Trophoblast cell (in vitro differentiated cells and primary cell): Measurements from ENCODE around the gene SIRPD.

Source experiments
- DNase-seq, 2 donors: peaks; one replicate each; pipeline ENCODE4 v3.0.0-alpha.2; 2016
- H2AFZ ChIP-seq: 2 replicates; pipeline ENCODE4 v1.6.1; 2013; ENCODE audit warnings: low read length, moderate library complexity, mild to moderate bottlenecking; ENCODE audit not compliant: insufficient read depth, poor library complexity
- H2AK5ac ChIP-seq: 2 replicates; pipeline ENCODE4 v1.6.1; 2013; ENCODE audit warnings: mild to moderate bottlenecking, low read length
- H2BK120ac ChIP-seq: 2 replicates; pipeline ENCODE4 v1.6.1; 2013; ENCODE audit warnings: low read length, mild to moderate bottlenecking, moderate library complexity; ENCODE audit not compliant: insufficient read depth, poor library complexity
- H2BK12ac ChIP-seq: 2 replicates; pipeline ENCODE4 v1.6.1; 2013; ENCODE audit warnings: mild to moderate bottlenecking, low read length, moderate library complexity
- H2BK5ac ChIP-seq: 2 replicates; pipeline ENCODE4 v1.6.1; 2013; ENCODE audit warnings: low read length, low read depth, moderate library complexity, mild to moderate bottlenecking; ENCODE audit not compliant: poor library complexity
- H3K14ac ChIP-seq: 2 replicates; pipeline ENCODE4 v1.6.1; 2013; ENCODE audit warnings: mild to moderate bottlenecking, low read length
- H3K18ac ChIP-seq: 2 replicates; pipeline ENCODE4 v1.6.1; 2013; ENCODE audit warnings: mild to moderate bottlenecking, low read length
- H3K23ac ChIP-seq: 2 replicates; pipeline ENCODE4 v1.6.1; 2013; ENCODE audit warnings: low read length
- H3K27ac ChIP-seq: 2 replicates; pipeline ENCODE4 v1.5.1; 2013; ENCODE audit warnings: low read depth, mild to moderate bottlenecking, inconsistent platforms, low read length, moderate library complexity
- H3K27me3 ChIP-seq: 2 replicates; pipeline ENCODE4 v1.6.1; 2013; ENCODE audit warnings: inconsistent platforms, mild to moderate bottlenecking, low read length, moderate library complexity; ENCODE audit not compliant: insufficient read depth
- H3K36me3 ChIP-seq, 2 experiments: 1 replicate in 1 of 2; 2 replicates in 1 of 2; pipeline ENCODE4 v1.6.1; 2013; ENCODE audit warnings: low read length in 2 of 2, mild to moderate bottlenecking in 2 of 2, moderate library complexity in 1 of 2; ENCODE audit not compliant: insufficient read depth in 2 of 2, control insufficient read depth in 1 of 2
- H3K4ac ChIP-seq: 2 replicates; pipeline ENCODE4 v1.6.1; 2013; ENCODE audit warnings: low read depth, mild to moderate bottlenecking, low read length, moderate library complexity
- H3K4me1 ChIP-seq, 2 experiments: 1 replicate in 1 of 2; 2 replicates in 1 of 2; pipeline ENCODE4 v1.6.1; 2013; ENCODE audit warnings: low read length in 2 of 2, mild to moderate bottlenecking in 2 of 2, moderate library complexity in 1 of 2; ENCODE audit not compliant: insufficient read depth in 2 of 2, control insufficient read depth in 1 of 2
- H3K4me2 ChIP-seq: 2 replicates; pipeline ENCODE4 v1.6.1; 2013; ENCODE audit warnings: inconsistent platforms, mild to moderate bottlenecking, low read length, moderate library complexity
- H3K4me3 ChIP-seq: 2 replicates; pipeline ENCODE4 v1.5.1; 2013; ENCODE audit warnings: mild to moderate bottlenecking, low read depth, low read length, inconsistent platforms
- H3K79me1 ChIP-seq: one replicate; pipeline ENCODE4 v1.6.1; 2013; ENCODE audit warnings: low read length
- H3K79me2 ChIP-seq: 2 replicates; pipeline ENCODE4 v1.6.1; 2013; ENCODE audit warnings: low read length, mild to moderate bottlenecking; ENCODE audit not compliant: control insufficient read depth, insufficient read depth, poor library complexity
- H3K9ac ChIP-seq: 2 replicates; pipeline ENCODE4 v1.6.1; 2013; ENCODE audit warnings: mild to moderate bottlenecking, low read length
- H3K9me3 ChIP-seq: 2 replicates; pipeline ENCODE4 v1.6.1; 2013; ENCODE audit warnings: low read depth, mild to moderate bottlenecking, control low read depth, inconsistent platforms, low read length; ENCODE audit not compliant: insufficient read depth
- H4K12ac ChIP-seq: 2 replicates; pipeline ENCODE4 v1.6.1; 2013; ENCODE audit warnings: low read depth, mild to moderate bottlenecking, low read length, moderate library complexity
- H4K8ac ChIP-seq: 2 replicates; pipeline ENCODE4 v1.6.1; 2013; ENCODE audit warnings: low read depth, mild to moderate bottlenecking, low read length, moderate library complexity
- H4K91ac ChIP-seq: one replicate; pipeline ENCODE4 v1.6.1; 2013; ENCODE audit warnings: low read depth, mild to moderate bottlenecking, low read length, moderate library complexity
- WGBS: extraction: QIAGEN DNeasy Blood & Tissue Kit; methylation state at CpG from one replicate; pipeline ENCODE4 v1.1.7; 2013; ENCODE audit warnings: missing lambda C conversion rate; ENCODE audit not compliant: insufficient read length, insufficient coverage; ENCODE audit errors: extremely low coverage; 5-methylcytosine and 5-hydroxymethylcytosine counted together

The SIRPD gene

DNA sequence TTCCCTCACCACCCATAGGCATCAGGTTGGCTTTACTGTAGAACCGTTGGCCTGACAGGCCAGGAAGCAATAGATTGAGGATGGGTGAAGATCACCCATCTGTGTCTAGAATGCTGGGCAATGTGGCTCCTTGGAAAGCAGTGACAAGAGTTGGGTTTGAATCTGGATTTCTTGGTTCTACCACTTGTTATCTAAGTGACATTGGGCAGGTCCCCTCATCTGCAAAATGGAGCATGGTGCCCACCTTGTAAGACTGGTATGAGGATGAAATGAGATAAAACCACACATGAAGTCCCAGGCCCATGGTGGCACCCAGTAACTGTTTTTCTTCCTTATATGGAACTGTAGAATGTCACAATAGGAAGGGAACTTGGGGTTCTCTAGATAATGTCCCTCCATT lies 43.7 kb downstream of the SIRPD start:
- DNase-seq = no peak
- H4K91ac ChIP-seq = no peak overlapping the region
- no peak overlapping the region for H2BK120ac ChIP-seq
- no peak overlapping the region for H3K27ac ChIP-seq
- no peak overlapping the region for H3K4me2 ChIP-seq
- no peak overlapping the region for H3K4ac ChIP-seq
- no peaks in the 10 kb centered on the region for H3K79me2 ChIP-seq
- H3K23ac ChIP-seq = no peak overlapping the region
- no peak overlapping the region for H2AK5ac ChIP-seq
- H4K8ac ChIP-seq = no peak overlapping the region
- no peak overlapping the region for H3K18ac ChIP-seq
- no peak overlapping the region for H3K4me3 ChIP-seq
- H3K27me3 ChIP-seq = no peaks in the 10 kb centered on the region
- no peaks in the 10 kb centered on the region for H3K4me1 ChIP-seq
- no peak overlapping the region for H3K9ac ChIP-seq
- no peak overlapping the region for H2AFZ ChIP-seq
- no peaks in the 10 kb centered on the region for H3K9me3 ChIP-seq
- no peak overlapping the region for H3K14ac ChIP-seq
- no peaks in the 10 kb centered on the region for H3K36me3 ChIP-seq
- H3K79me1 ChIP-seq = no peaks in the 10 kb centered on the region
- WGBS = no CpG with 5 or more reads among the region's 1 CpG
- no peak overlapping the region for H2BK12ac ChIP-seq
- H4K12ac ChIP-seq = no peak overlapping the region
- H2BK5ac ChIP-seq = no peak overlapping the region

DNA sequence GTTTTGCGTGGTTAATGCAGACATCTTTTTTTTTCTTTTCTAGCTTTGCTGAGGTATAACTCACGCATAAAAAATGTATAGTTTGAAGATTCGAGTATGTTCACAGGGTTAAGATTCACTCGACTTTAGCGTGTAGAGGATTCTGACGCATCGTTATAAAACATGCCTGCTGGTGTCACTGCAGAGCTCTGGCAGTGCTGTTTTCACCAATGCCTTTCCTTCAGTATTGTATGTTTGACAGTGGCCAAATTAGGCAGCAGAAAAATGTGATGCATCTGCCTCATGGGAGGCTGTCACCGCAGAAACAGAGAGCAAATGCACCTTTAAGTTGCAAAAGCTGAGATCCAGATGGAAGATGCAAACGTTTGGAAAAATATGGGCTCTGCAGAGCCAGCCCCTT lies 48.3 kb downstream of the SIRPD start:
- Histone ChIP-seq H3K27me3 (peaks cover 2% of the 10 kb centered on the region), H3K14ac (no peak overlapping the region)
- no CpG with 5 or more reads among the region's 9 CpGs for WGBS

GRCh38 chr20:1508574-1508973 lies 48.9 kb downstream of the SIRPD start:
- H2BK12ac ChIP-seq = no peak overlapping the region
- H3K79me1 ChIP-seq = no peaks in the 10 kb centered on the region

More for the DNA sequence above, 48.3 kb downstream of the SIRPD start:
- no peaks in the 10 kb centered on the region for H3K79me2 ChIP-seq
- no peak overlapping the region for H3K4me2 ChIP-seq
- no peak overlapping the region for H3K23ac ChIP-seq
- H3K9ac ChIP-seq = no peak overlapping the region
- no peak overlapping the region for H3K18ac ChIP-seq
- H2AFZ ChIP-seq = no peak overlapping the region
- no peak overlapping the region for H2BK12ac ChIP-seq
- no peak overlapping the region for H4K8ac ChIP-seq
- no peak overlapping the region for H3K27ac ChIP-seq
- no peak overlapping the region for H2AK5ac ChIP-seq
- no peaks in the 10 kb centered on the region for H3K79me1 ChIP-seq
- H3K4me1 ChIP-seq = no peaks in the 10 kb centered on the region
- no peaks in the 10 kb centered on the region for H3K9me3 ChIP-seq
- no peak overlapping the region for H2BK5ac ChIP-seq
- H3K4ac ChIP-seq = no peak overlapping the region
- H4K12ac ChIP-seq = no peak overlapping the region
- no peak overlapping the region for H3K4me3 ChIP-seq
- no peak overlapping the region for H4K91ac ChIP-seq
- no peak overlapping the region for H2BK120ac ChIP-seq
- H3K36me3 ChIP-seq = no peaks in the 10 kb centered on the region
- peak in 1 of 2 donors; percentile 54 for DNase-seq

DNA sequence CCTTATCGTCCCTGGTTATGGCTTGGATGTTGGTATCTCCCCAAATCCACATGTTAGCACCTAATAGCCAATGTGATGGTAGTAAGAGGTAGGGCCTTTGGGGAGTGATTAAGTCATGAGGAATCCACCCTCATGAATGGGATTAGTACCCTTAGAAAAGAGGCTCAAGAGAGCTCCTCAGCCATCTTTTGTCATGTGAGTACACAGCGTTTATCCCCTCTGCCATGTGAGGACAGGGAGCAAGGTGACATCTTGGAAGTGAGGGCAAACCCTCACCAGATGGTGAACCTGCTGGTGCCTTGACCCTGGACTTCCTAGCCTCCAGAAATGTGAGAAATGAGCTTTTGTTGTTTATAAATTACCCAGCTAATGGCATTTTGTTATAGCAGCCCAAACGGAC lies 50.2 kb downstream of the SIRPD start:
- H4K91ac ChIP-seq = no peak overlapping the region
- H3K4ac ChIP-seq = no peak overlapping the region
- H2AFZ ChIP-seq = no peak overlapping the region
- H4K8ac ChIP-seq = no peak overlapping the region
- no peak overlapping the region for H3K9ac ChIP-seq
- no peaks in the 10 kb centered on the region for H3K79me2 ChIP-seq
- no peak overlapping the region for H4K12ac ChIP-seq
- H2BK5ac ChIP-seq = no peak overlapping the region
- H3K4me2 ChIP-seq = no peak overlapping the region
- H3K36me3 ChIP-seq = no peaks in the 10 kb centered on the region
- H3K14ac ChIP-seq = no peak overlapping the region
- no peak overlapping the region for H3K23ac ChIP-seq
- H3K27ac ChIP-seq = no peak overlapping the region
- no peaks in the 10 kb centered on the region for H3K9me3 ChIP-seq
- H2BK12ac ChIP-seq = no peak overlapping the region
- no peaks in the 10 kb centered on the region for H3K4me1 ChIP-seq
- DNase-seq = peak in 1 of 2 donors; percentile 17
- H3K18ac ChIP-seq = no peak overlapping the region
- no peak overlapping the region for H3K4me3 ChIP-seq
- no peaks in the 10 kb centered on the region for H3K79me1 ChIP-seq
- H2BK120ac ChIP-seq = no peak overlapping the region
- peaks cover 2% of the 10 kb centered on the region for H3K27me3 ChIP-seq
- WGBS = no CpG with 5 or more reads among the region's 3 CpGs
- no peak overlapping the region for H2AK5ac ChIP-seq

More at GRCh38 chr20:1508574-1508973, 48.9 kb downstream of the SIRPD start:
- H2BK120ac ChIP-seq = no peak overlapping the region
- no peaks in the 10 kb centered on the region for H3K4me1 ChIP-seq
- no peak overlapping the region for H3K27ac ChIP-seq
- H4K12ac ChIP-seq = no peak overlapping the region
- no peak overlapping the region for H3K9ac ChIP-seq
- H3K23ac ChIP-seq = no peak overlapping the region
- no peak overlapping the region for H3K4ac ChIP-seq
- H3K4me3 ChIP-seq = no peak overlapping the region
- H3K36me3 ChIP-seq = no peaks in the 10 kb centered on the region
- no peak for DNase-seq
- no peak overlapping the region for H4K8ac ChIP-seq
- H3K27me3 ChIP-seq = peaks cover 2% of the 10 kb centered on the region
- no peaks in the 10 kb centered on the region for H3K9me3 ChIP-seq
- H2AFZ ChIP-seq = no peak overlapping the region
- no peak overlapping the region for H3K18ac ChIP-seq
- H2AK5ac ChIP-seq = no peak overlapping the region
- H3K4me2 ChIP-seq = no peak overlapping the region
- H2BK5ac ChIP-seq = no peak overlapping the region
- H4K91ac ChIP-seq = no peak overlapping the region
- H3K14ac ChIP-seq = no peak overlapping the region
- no peaks in the 10 kb centered on the region for H3K79me2 ChIP-seq
